ENCODE measurements around the gene HERC3.

GRCh38 chr4:88706574-88706973 is 114.3 kb downstream of the HERC3 start:
- TF ChIP-seq, protein P1, sequence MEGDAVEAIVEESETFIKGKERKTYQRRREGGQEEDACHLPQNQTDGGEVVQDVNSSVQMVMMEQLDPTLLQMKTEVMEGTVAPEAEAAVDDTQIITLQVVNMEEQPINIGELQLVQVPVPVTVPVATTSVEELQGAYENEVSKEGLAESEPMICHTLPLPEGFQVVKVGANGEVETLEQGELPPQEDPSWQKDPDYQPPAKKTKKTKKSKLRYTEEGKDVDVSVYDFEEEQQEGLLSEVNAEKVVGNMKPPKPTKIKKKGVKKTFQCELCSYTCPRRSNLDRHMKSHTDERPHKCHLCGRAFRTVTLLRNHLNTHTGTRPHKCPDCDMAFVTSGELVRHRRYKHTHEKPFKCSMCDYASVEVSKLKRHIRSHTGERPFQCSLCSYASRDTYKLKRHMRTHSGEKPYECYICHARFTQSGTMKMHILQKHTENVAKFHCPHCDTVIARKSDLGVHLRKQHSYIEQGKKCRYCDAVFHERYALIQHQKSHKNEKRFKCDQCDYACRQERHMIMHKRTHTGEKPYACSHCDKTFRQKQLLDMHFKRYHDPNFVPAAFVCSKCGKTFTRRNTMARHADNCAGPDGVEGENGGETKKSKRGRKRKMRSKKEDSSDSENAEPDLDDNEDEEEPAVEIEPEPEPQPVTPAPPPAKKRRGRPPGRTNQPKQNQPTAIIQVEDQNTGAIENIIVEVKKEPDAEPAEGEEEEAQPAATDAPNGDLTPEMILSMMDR (IDR thresholded peaks at IDR 0.05; ENCODE audit: low read length) = peak; percentile 9; the same call in 1 of the 2 replicates
- TF ChIP-seq EZH2phosphoT487 (IDR thresholded peaks at IDR 0.05; ENCODE audit: low read length) (no peak), EZH2 (optimal IDR thresholded peaks at IDR 0.05; ENCODE audit: low read depth, low read length) (no peak)
